ENCODE measurements around the gene TRAPPC3L.
A peak's percentile ranks its signal among the peaks of the same experiment; 100 is the strongest.

TRAPPC3L gene

DNA sequence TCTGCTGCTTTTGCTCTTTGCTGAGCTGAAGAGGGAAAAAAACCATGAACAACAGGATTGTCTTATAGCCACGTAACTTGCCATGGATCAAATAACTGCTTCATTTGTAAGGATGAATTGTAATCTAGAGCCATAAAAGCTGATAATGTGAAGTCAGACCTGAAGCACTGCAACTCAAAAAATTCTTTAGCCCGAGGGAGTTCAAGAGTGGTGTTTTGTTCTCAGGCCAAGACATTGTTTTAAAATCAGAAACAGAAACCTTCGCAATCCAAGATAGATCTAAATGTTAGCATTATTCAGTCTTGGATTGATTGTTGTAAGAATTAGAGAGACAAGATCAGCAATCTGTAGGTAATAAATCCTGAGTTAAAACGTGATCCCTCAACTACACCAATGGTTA lies at the start of gene TRAPPC3L:
TSS of gene TRAPPC3L (minus strand) at position 34 of the 400 bp plus-strand sequence. CDS start 170 bp downstream, outside the sequence.
- no peak for DNase-seq (ENCODE audit: low spot score)

DNA sequence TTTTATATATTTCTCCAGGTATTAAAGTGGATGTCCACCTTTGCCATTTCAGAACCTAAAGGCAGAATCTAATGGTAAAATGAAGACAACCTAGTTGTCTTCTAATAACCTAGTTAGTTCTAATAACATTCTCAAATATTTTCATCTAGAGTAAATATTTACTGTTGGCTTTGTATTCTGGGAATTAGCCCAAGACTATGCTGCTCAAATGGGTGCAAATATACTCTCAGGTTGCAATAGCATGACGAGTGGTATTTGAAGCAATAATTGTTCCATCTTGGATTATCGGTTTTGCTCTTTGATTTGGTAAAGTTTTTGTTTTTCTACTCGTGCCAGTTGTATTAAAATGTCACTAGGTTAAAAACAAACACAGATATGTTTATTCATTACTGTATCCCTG lies 49.8 kb upstream of the TRAPPC3L start:
- DNase-seq (ENCODE audit: low spot score), result no peak

DNA sequence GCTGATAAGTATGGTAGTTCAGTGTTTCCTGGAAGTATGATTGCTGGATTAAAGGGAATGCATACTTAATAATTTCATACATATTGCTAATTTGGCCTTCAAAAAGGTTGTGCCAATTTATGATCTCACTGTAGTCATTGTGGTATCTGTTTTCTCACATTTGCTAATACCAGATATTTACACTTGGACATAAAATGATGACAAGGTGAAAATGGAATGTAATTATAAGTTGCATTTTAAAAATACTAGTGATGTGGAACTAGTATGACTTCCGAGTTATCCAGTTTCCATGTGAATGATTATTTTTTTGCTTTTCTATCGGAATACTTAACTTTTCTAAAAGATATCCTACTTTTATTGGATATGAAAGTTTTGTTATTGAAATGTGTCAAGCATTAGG lies 41.3 kb upstream of the TRAPPC3L start:
- no peak for DNase-seq (ENCODE audit: low spot score)

DNA sequence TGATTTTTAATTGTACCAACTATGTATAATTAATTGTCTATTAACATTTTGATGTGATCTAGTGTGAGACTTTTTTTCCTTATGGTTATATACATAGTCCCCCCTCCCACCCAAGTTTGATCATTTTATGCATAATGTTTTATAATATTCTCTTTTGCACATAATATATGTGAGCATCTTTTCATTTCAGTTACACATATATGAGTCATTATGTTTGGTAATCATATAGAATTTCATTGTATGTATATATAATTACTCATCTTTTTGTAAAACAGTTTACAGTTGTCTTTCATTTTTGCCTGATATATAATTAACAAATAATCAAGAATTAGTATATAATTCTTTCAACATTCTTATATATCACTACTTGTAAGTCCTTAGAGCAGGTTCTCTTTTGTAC lies 40.8 kb upstream of the TRAPPC3L start:
- DNase-seq (ENCODE audit: low spot score), result no peak

DNA sequence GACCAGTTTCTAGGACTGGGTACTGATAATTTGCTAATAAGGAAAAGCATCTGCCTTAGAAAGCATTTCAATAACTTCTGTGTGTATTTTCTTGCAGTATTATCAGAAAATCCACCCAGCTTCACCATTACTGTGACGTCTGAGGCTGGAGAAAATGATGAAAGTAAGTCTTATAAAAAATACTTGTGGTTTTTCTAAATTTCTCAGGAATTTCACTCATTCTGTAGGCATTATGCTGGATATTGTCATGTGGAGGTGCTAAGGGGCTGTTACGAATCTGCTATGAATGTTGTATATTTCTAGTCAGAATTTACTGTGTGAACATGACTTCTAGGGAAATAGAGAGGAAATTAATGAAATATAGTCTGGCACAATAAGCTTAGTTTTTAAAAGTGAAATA lies 34.7 kb upstream of the TRAPPC3L start:
- peak; percentile 27 for DNase-seq (ENCODE audit: low spot score)

DNA sequence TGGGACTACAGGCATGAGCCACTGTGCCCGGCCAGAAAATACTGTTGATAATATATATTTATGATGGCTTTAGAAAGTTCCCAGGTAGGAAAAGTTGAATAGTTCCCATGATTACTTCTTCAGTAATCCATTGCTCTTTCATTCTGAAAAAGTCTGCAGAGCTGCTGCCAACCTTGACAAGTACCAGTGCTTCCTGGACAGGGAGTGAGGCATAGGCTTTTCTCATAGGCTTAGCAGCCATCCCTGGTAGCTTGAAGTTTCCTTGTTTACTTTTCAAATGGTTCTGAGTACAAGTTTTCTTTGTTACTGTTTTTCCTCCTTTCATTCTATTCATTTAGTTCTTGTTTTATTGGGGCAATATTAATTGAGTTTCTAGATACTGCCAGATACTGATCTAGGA lies 33.7 kb upstream of the TRAPPC3L start:
- DNase-seq (ENCODE audit: low spot score), result no peak

DNA sequence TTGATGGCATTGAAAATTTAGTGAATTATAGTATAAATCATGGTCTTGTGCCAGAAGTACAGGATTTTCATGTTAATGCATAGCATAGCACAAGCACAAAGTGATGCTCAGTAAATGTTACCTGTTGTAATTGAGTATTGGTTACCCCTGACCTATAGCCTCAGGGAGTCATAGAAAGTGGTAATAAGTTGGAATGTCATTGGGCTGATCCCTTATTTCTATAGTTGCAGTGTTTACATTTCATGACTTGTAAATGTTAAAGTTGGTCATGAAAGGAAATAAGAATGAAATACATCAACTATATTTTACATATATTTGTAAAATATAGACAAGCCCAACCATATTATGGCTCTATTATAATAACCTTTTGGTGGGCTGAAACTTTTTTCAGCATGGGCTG lies 32.9 kb upstream of the TRAPPC3L start:
- DNase-seq (ENCODE audit: low spot score), result no peak

DNA sequence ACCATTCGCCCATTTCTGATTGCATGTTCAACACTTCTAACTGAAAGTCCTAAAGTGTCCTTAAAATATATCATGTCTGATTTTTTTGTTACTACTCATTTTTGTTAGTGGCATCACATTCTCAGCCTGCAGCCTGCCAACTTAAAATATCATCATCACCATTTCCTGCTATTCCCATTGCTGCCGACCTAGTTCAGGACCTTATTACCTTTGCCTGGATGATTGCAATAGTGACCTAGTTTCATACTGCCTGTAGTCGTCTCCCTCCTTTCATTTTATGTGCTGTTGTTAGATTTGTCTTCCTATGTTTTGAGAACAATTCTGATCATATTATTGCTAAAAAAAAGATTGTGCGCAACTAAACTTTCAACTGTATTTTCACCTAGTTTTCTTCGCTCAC lies 32.0 kb upstream of the TRAPPC3L start:
- no peak for DNase-seq (ENCODE audit: low spot score)

DNA sequence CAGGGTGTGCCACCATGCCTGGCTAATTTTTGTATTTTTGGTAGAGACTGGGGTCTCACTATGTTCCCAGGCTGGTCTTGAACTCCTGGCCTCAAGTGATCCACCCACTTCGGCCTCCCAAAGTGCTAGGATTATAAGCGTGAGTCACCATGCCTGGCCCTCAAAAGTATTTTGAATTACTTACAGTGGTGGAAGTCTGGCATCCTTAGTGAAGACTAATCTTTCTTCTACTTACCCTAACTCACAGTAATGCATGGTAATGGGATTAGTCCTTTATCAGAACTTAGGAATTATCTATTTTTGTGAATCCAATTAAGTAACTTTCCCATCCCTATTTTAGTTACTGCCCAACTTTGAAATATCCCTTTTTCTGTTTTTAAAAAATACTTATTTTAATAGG lies 29.7 kb upstream of the TRAPPC3L start:
- no peak for DNase-seq (ENCODE audit: low spot score)

DNA sequence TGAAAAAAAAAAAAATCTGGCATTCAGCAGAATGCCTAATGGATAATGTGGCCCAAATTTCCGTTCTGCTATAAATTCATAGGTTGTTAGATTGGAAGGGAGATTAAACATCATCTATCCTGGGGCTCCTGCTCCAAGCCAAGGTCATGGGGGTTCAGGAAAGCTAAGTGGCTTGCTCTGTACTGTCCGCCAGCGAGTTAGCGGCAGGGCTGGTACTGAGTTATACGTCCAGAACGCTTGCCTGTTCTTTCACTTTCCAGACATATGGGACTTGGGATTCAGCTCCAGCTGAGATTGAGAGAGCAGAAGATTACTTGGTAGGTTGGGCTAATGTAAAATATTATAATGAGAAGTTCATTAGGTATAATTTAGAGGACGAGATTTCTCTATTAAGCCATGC lies 26.7 kb upstream of the TRAPPC3L start:
- peak; percentile 44 for DNase-seq (ENCODE audit: low spot score)

DNA sequence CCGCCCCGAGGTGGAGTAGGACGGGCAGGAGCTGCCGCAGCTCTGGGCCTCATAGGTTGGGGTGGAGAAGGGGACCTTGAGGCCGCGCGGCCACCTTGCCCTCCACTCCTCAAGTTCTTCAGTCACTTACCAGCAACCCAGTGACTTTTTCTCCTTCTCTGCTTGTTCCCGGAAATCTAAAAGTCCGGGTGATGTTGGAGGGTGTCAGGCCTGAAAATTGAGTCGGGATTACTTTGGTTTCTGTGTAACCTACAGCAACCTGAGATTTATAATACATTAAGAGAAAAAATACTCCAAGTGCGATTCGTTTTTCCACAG lies 26.2 kb upstream of the TRAPPC3L start:
- DNase-seq (ENCODE audit: low spot score), result no peak

DNA sequence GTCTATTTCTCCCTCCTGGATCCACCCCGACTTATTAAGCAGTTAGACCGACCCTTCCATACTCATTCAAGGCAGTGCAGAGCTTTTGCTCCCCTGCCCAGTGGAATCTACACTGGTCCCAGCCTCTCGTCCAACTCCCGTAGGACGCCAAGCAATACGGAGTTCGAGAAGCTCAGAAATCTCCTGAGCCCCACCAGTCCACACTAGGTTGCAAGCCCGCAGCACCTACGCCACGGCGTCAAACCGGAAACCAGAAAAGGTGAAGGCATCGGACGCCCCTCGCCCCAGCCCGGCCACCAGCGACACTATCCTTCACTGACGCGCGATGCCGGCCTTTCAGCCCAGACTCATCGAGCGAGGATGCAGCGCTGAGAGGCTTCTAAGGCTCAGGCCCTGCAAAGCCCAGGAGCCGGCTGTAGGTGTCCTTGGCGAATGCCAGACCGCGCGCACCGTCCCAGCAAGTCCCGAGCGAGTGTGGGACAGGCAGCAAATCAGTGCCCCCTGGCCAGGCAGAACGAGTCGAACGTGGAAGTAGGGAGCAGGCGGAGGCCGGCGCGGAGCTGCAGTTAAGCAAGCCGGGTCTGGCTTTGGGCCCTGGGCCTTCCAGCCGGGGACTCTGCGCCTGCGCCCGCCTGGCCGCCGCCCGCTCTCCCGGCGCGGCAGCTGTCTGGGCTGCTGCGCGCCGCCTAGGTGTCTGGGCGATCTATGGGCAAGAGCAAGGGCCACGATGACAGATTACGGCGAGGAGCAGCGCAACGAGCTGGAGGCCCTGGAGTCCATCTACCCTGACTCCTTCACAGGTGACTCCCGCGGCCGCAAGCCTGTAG lies 25.6 kb upstream of the TRAPPC3L start, which contains the start of gene RWDD1:
TSS of gene RWDD1 (plus strand) at position 649 of the 827 bp plus-strand sequence. CDS start at position 728, 79 bp downstream.
- DNase-seq (ENCODE audit: low spot score), result peak; percentile 98

DNA sequence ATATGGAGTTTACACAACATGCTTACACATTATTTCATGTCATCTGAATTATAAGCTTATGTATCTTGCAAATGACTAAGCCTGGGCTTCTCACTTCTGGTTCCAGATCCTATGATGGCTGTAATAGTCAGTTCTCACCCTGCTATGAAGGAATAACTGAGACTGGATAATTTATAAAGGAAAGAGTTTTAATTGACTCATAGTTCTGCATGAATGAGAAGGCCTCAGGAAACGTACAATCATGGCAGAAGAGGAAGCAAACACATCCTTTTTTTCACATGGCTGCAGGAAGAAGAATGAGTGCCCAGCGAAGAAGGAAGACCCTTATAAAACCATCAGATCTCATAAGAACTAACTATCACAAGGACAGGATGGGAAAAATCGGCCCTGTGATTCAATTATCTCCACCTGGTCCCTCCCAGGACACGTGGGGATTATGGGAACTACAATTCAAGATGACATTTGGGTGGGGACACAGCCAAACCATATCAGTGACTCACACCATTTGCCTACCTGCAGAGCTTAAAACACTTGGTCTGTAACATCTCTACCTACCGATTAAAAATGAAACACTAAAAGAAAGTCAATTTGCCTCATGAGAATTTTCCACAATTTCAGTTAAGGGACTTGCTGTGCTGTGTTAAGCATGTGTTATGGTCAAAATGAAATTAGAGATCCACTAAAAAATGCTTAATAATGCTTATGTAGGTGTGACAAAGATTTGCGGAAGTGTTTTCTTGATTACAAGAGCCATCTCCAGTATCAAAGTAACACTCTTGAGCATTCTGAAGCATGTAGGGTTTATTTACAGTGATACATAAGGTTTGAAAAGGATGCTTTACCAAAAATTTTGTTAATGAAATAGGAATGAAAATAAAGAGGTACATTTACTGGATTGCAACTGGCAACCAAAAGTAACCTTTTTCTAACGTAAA lies 23.6 kb upstream of the TRAPPC3L start:
- no peak for DNase-seq (ENCODE audit: low spot score)

DNA sequence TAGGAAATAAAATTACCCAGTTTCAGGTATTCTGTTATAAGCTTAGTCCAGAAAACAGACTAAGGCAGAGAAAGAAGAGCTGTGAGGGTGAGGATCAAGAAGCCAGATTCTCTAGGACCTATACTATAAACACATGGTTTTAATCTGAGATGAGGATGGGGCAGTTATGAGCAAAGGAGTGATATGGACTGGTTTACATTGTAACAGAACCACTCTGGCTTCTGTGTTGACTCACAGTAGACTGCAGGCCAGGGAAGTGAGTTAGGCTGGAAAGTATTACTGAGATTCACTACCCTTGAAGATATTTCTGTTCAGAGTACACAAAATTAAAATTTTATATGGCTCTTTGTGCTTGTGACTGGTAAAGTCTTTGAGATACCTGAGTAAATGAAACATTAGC lies 22.6 kb upstream of the TRAPPC3L start:
- DNase-seq (ENCODE audit: low spot score), result no peak

DNA sequence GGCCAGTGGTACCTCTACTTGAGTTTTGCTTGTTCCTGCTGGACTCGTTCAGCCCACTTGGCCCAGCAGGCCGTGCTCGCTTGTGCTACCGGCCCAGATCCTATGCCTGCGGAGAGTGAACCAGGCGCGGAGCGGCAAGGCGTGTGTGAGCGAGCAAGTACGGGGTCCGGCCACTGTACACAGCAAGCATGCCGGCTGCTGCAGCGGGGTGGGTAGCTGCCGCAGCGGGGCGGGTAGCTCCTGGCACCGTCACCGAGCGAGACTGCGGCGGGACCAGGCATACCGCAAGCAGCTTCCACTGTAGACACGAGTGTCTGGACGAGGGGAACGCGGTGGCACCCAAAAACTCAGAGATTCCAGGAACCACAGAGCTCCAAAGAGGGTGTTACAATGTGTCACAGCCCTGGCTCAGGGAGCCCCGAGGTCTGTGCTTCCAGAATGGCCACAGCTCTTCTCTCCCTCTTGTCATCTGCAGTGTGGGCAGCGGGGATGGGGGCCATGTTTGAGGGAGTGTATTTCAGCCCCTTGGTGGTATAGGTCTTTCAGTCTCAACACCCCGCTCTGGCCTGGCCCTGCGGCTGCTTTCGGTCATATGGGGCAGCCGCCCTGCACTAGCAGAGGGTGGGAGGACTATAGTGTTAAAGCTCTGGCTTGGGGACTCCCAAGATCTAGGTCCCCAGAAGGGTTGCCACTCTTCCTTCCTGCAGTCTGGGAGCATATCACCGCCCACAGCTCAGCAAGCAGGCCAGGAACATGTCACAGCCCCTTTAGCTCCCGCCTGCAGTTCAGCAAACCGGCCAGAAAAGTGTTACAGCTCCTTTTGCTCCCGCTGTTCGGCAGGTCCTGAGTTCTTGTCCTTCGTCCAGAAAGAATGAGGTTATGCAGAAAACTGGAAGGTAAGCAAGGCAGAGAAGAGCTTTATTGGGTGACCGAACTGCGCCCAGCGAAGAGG lies 19.7 kb upstream of the TRAPPC3L start:
- DNase-seq (ENCODE audit: low spot score), result no peak

DNA sequence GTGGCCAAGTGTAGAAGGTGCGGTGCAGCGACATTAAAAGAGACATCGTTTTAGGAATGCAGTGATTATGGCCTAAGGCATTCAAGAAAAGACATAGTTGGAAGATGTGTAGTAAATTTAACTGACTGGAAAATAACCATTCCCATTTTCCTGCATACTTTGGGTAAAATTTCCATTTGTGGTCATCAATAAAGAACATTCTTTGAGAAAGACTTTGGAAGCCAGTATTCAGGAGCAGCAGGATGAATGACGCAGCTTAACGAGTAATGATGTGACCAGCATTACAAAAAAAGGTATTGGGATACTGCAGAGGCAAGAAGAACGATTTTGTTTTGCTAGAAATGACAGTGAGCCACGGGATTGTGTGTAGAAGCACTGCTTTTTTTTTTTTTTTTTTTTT lies 18.8 kb upstream of the TRAPPC3L start:
- no peak for DNase-seq (ENCODE audit: low spot score)

DNA sequence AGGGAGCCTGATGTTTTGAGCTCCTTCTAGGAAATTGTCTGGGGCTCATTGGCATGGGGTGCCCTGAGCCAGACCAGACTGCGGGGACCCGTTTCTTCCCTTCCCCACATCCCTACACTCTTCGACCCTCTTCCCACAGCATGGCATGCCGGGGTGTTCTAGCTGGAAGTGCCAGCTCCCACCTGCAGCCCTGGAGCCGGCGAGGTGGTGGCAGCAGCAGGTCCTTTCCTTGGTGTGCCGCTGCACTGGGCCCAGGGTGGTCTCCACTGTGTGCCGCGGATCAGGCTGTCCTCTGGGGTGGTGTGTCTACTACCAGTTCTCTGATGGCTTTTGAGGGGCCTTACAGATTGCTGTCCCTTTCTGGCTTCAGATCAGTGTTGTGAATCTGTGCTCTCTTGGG lies 18.3 kb upstream of the TRAPPC3L start:
- no peak for DNase-seq (ENCODE audit: low spot score)

DNA sequence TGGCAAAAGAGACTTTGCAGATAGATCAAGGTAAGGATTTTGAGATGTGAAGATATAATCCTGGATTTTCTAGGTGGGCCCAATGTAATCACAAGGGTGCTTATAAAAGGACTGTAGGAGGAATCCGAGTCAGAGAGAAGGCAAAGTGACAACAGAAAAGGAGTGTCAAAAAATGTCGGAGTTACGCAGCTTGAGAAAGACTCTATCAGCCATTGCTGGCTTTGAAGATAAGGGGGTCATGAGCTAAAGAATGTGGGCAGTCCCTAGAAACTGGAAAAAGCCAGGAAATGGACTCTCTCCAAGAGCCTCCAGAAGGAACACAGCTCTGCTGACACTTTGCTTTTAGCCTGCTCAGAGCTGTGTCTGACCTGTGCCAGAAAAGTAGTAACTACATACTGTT lies 17.1 kb upstream of the TRAPPC3L start:
- DNase-seq (ENCODE audit: low spot score), result no peak

DNA sequence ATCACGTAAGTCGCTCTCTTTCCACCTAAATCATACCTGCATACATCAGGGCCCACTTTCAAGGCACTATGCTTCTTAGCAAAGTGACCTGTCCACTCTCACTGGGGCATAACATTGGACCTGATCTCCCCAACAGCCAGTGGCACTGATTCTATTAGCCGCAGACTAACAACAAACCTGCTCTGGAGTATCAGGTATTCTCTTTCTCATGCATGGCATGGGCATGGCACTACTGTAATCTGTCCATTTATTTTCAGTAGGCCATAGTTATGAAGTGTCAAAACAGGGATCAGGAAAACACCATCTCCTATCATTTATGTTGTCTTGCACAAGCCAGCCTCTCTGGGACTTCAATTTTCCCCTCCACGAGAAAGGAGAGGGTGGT lies 16.5 kb upstream of the TRAPPC3L start:
- no peak for DNase-seq (ENCODE audit: low spot score)

DNA sequence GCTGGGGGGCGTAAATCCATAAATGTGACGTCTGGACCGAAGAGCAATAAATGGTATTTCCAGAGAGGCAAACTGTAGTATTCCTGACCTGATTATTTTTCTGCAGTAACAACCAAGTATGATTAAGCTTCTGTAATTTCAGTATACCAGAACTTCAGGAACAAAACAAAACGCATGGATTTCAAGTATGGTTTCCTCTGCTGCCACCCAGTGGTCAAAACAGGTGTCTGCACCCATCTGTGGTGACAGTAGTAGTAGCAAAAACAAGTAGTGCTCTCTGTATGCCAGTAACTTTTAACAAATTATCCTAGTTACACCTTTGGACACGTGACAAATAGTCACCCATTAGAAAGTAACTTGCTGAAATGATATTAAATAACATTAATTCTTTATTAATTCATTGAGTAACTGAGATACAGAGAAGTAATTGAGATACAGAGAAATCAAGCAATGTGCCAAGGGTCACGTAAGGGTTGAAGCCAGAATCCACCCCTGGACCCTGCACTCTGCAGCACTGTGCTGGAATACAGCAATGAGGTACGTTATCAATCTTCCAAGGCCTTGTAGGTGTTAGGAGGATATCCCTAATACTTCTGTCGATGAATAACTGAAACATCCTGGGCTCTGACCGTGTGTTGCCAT lies 16.0 kb upstream of the TRAPPC3L start:
- peak; percentile 69 for DNase-seq (ENCODE audit: low spot score)

DNA sequence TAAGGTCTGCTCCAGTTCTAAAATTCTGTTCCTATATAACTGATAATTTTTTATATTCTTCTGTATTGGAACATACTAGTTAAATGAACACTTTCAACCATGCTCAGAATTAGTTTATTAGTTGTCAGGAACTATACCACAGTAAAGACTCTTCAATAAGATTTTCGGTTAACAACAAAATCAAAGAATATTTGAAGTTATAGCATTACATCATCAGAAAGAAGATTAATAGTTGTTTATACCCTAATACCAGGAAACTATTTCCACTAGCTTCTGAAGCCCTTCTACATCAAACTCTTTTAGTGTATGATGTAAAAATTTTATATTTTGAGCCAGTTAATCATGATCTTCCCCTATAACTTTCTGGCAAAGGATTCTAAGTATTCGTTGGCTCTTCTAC lies 14.6 kb upstream of the TRAPPC3L start:
- no peak for DNase-seq (ENCODE audit: low spot score)

DNA sequence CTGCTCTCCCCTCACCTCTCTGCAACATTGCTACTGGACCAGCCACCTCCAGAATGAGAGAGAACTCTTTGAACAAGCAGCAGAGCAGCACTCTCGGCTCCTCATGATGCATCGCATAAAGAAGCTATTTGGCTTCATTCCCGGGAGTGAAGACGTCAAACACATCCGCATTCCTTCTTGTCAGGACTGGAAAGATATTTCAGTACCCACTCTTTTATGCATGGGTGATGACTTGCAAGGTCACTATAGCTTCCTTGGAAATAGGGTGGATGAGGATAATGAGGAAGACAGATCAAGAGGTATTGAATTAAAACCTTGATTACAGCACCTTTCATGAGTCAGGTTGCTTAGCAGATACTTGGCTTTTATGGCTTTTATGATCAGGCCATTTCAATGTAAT lies 12.4 kb upstream of the TRAPPC3L start:
- DNase-seq (ENCODE audit: low spot score), result peak; percentile 79

Data from AG08395 (cell line).